ENCODE measurements around the gene ITPR3.

Gene ITPR3

GRCh38 chr6:33719326-33719987 is 98.3 kb downstream of the ITPR3 start:
- DNase-seq (ENCODE audit: low spot score) = no peak

DNA sequence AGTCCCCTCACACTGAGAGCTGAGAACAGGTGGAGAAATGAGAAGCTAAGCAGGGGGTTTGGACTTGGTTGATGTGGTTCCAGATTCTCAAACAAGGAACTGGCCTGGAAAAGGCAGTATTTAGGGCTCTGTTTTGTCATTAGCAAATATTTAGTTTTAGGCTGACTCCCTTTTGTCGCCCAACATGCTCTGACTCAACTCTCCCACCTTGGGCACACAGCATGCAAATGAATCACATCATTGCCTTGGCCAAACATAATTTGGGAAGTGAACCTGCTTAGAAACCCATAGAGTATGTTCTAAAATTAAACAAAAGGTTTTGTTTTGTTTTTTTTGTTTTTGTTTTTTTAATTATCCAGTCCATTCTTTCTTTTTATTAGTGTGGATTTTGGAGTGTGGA is 99.9 kb downstream of the ITPR3 start:
- no peak for DNase-seq (ENCODE audit: low spot score)

GRCh38 chr6:33721508-33721907 is 100.4 kb downstream of the ITPR3 start:
- DNase-seq (ENCODE audit: low spot score) = no peak

GRCh38 chr6:33722103-33722623 is 101.0 kb downstream of the ITPR3 start:
- DNase-seq (ENCODE audit: low spot score) = no peak

- no peak for DNase-seq (ENCODE audit: low spot score)
Observed at GRCh38 chr6:33723371-33724085, 102.4 kb downstream of the ITPR3 start.

- no peak for DNase-seq (ENCODE audit: low spot score)
Observed at GRCh38 chr6:33724102-33725023, 103.2 kb downstream of the ITPR3 start.

- DNase-seq (ENCODE audit: low spot score) = no peak
Observed at GRCh38 chr6:33725222-33725621, 104.1 kb downstream of the ITPR3 start.

- no peak for DNase-seq (ENCODE audit: low spot score)
Observed at GRCh38 chr6:33725891-33726673, 105.0 kb downstream of the ITPR3 start.

DNA sequence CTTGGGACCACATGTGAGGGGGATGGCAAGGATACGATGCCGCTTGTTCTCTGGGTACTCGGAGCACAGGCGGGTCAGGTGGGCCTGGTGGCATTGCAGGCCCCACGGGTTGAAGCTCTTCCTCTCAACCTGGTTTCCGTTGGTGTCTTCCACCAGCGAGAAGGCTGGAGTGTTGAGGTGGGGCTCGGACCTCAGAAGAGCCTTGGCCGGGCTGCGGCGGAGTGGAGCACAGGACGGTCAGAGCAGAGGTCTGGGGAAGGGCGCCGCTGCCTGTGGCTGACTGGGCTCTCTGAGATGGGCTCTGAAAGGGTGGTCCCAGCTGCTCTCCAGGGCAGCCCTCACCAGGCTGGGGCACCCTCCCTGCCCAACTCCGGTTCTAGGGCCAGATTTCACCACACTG is 105.6 kb downstream of the ITPR3 start:
- DNase-seq (ENCODE audit: low spot score) = no peak

GRCh38 chr6:33727126-33727525 is 106.0 kb downstream of the ITPR3 start:
- DNase-seq (ENCODE audit: low spot score) = no peak

- DNase-seq (ENCODE audit: low spot score) = no peak
Observed at GRCh38 chr6:33727932-33728331, 106.8 kb downstream of the ITPR3 start.

GRCh38 chr6:33728438-33728837 is 107.3 kb downstream of the ITPR3 start:
- DNase-seq (ENCODE audit: low spot score) = no peak

- DNase-seq (ENCODE audit: low spot score) = no peak
Observed at GRCh38 chr6:33729059-33729458, 107.9 kb downstream of the ITPR3 start.

- no peak for DNase-seq (ENCODE audit: low spot score)
Observed at GRCh38 chr6:33730611-33731010, 109.5 kb downstream of the ITPR3 start.

DNA sequence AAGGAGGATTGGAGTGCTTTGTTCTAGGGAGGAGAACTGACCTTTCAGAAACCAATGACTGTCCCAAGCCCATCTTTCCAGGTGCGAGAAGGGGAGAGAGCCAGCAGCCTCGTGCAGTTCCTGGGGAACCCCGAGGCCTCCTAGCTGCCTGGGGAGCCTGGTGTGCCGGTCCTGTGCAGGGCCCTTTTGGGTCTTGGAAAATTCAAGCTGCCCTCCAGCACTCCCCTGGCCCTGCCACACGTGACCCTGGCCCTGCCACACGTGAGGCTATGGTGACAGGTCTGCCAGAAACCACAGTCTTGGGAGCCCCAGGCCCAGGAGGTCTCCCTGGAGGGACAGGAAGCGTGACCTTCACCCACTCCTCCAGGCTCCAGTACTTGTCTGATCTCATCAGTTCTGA is 109.9 kb downstream of the ITPR3 start:
- no peak for DNase-seq (ENCODE audit: low spot score)

DNA sequence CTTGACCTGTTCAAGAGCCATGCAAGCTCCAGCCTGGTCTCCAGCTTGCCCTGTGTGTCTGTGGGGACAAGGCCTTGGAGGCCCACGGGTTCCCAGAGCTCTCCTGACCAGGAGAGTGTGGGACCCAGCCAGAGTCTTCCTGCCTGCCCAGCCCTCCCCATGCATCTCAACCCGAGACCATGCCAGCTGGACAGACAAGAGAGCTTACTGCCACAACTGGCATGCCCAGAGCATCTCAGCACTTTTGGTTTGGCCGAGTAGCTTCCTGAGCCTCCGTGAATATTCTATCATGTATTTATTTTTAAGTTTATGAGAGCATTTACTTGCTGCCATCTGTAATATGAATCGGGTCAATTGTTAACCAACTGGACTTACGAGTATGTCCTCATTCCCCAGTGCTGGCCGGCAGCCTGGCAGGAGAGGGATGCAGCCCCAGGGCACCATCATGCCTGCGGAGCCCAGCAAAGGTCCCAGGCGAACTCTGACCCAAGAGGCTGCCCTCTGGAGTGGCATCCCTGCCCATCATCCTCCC is 110.7 kb downstream of the ITPR3 start:
- DNase-seq (ENCODE audit: low spot score) = no peak

DNA sequence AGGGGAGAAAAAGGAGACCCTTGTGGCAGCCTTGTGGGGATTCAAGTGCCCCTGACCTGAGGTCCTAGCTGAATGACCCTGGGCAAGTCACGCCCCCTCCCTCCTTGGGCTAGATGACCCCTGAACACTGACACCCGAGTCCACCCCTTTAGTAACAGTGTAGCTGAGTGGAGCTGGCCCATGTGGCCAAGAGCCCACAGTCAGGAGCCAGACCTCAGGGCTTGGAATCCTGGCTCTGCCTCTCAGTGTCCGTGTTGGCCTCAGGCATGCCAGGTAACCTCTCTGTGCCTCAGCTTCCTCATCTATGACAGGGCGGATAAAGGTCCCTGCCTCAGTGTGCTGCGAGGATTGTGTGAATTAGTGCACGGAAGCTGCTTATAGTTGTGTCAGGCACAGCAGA is 111.3 kb downstream of the ITPR3 start:
- no peak for DNase-seq (ENCODE audit: low spot score)

- no peak for DNase-seq (ENCODE audit: low spot score)
Observed at GRCh38 chr6:33732817-33733708, 111.9 kb downstream of the ITPR3 start.

GRCh38 chr6:33733709-33734007 is 112.5 kb downstream of the ITPR3 start:
- no peak for DNase-seq (ENCODE audit: low spot score)

DNA sequence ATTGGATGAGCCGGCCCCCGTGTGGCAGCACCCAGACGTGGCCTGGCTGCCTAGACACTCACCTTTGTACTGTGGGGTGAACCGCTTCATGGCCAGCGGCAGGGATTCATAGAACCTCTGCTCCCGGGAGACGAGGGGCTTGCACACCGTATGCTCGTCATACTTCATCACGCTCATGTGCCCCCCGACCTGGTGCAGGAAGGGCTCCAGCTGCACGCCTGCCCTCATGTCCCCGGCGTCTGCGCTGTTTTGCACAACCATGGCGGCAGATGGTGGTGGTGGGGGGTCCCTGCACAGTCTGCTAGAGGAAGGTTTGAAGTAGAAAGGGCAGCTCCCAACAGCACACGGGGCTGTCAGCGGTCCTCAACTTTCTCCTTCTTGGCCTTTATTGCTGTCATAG is 114.1 kb downstream of the ITPR3 start:
- no peak for DNase-seq (ENCODE audit: low spot score)

All from hematopoietic multipotent progenitor cell treated with erythropoietin and hydrocortisone succinate and interleukin-3 and kit ligand, for 17 days (in vitro differentiated cells).